ENCODE measurements around the gene GADD45B.

DNA sequence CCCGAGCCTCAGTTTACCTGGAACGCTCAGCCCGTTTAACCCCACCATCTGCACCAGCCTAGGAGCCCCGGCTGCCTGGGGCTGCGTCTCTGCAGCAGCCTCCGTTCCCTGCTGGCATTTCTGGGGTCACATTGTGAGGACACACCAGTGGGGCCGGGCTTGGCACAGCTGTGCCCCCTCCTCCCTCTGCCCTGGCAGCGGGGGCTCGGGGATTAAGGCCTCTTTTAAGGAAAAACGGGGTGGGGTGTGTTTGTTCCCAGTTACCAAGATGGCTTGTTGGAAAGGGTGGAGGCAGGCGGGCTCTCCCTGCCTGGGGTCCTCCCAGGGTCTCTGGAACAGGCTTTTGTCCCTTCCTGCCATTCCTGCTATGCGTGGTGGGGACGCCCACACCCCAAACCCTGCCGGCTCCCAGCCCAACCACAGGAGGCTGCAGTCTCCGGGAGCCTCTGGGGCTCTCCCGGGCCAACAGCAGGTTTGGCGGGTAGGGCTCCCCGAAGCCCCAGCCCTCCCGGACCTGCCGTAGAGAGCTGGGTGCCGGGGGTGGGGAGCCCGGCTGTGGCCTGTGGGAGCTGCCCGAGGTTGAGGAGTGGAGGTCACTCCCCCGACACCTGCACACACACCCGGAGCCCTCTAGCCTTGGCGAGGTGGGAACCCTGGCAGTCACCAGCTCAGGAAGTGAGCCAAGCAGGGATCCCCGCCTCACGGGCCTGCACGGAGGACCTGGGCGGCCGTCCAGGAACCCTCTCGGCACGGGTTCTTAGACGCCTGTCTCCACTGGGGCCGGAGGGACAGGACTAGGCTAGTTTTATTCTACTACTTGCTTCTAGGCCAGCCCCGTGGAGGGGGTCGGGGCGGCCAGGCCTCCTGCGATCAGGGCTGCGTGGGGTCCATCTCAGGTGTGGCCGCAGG, 36.9 kb downstream of the GADD45B start:
- TF ChIP-seq CTCF (IDR thresholded peaks at IDR 0.05) (no peak), POLR2A (IDR thresholded peaks at IDR 0.05) (no peak)

All from stomach (tissue), 4 donors.